K562 (cell line): ENCODE results near the gene PPAN. TPM values are rescaled to one million over a fixed set of nuclear protein-coding genes. Genes with fewer than 3 reads are reported as not detected.

Experiments
- EZH2 ChIP-seq: IDR thresholded peaks from 2 replicates; pipeline ENCODE4 v1.6.1; 2012; ENCODE audit warnings: low read depth, mild to moderate bottlenecking, inconsistent platforms, low read length, borderline replicate concordance
- GABPA ChIP-seq: fragments of 200-800 bp; sonication (Bioruptor generic); conservative IDR thresholded peaks from 2 replicates; pipeline ENCODE4 v1.6.1; 2016; ENCODE audit warnings: low read depth, missing genetic modification characterization, missing compliant biosample characterization
- HMG20B ChIP-seq: fragments of 250-450 bp; sonication (Bioruptor Pico); IDR thresholded peaks from 2 replicates; pipeline ENCODE4 v1.5.0; 2021; ENCODE audit warnings: mild to moderate bottlenecking
- JUNB ChIP-seq: fragments of 450-650 bp; formaldehyde crosslinking; conservative IDR thresholded peaks from 2 replicates; pipeline ENCODE4 v1.4.0; 2020; ENCODE audit warnings: mild to moderate bottlenecking
- NCOR1 ChIP-seq: fragments of 450-650 bp; IDR thresholded peaks from 2 replicates; pipeline ENCODE4 v1.6.1; 2016; ENCODE audit warnings: mild to moderate bottlenecking, moderate library complexity
- NFXL1 ChIP-seq: fragments of 450-650 bp; formaldehyde crosslinking; IDR thresholded peaks from 2 replicates; pipeline ENCODE4 v1.4.0; 2021; ENCODE audit warnings: mild to moderate bottlenecking
- SIRT6 ChIP-seq: IDR thresholded peaks from one replicate; pipeline ENCODE4 v1.6.1; 2012; ENCODE audit warnings: low read depth, mild to moderate bottlenecking, control low read depth, inconsistent platforms, low read length, moderate library complexity
- SLC30A9 ChIP-seq: fragments of 250-450 bp; sonication (Bioruptor Pico); IDR thresholded peaks from 2 replicates; pipeline ENCODE4 v1.8.0; 2022; ENCODE audit warnings: mild to moderate bottlenecking, moderate library complexity
- SMARCC2 ChIP-seq: fragments of 450-650 bp; IDR thresholded peaks from 2 replicates; pipeline ENCODE4 v1.6.1; 2017; ENCODE audit warnings: antibody characterized with exemption, moderate library complexity, mild to moderate bottlenecking, low read depth
- SP1 ChIP-seq: sonication (generic); formaldehyde crosslinking; IDR thresholded peaks from 2 replicates; pipeline ENCODE4 v1.8.1; 2022; ENCODE audit warnings: mild to moderate bottlenecking, missing genetic modification reagents
- ZC3H4 ChIP-seq: sonication (generic); formaldehyde crosslinking; IDR thresholded peaks from 2 replicates; pipeline ENCODE4 v1.9.0; 2021; ENCODE audit warnings: missing genetic modification reagents, borderline replicate concordance
- ZC3H8 ChIP-seq: fragments of 450-650 bp; IDR thresholded peaks from 2 replicates; pipeline ENCODE4 v1.6.1; 2017
- ZNF316 ChIP-seq: fragments of 450-650 bp; IDR thresholded peaks from 2 replicates; pipeline ENCODE4 v1.6.1; 2016
- polyA plus RNA-seq, 8 experiments: library from polyadenylated mRNA; depleted of rRNA in 4 of 8; stranded (reverse) in 5 of 8; unstranded in 3 of 8; fragments of >200 nt; fragmentation: Nextera tagmentation in 2 of 8; fragmentation: Illumina TruSeq in 1 of 8; extraction: Ambion mirVana in 2 of 8; extraction: Trizol in 1 of 8; gene quantifications; 2 replicates each; pipeline versions ENCODE4 v1.2.1 to v1.2.3, GENCODE V29; 2011 to 2014; ENCODE audit warnings: inconsistent platforms in 1 of 8, missing spikeins in 1 of 8
- total RNA-seq, 7 experiments: library from RNA; depleted of rRNA in 6 of 7; stranded (reverse); fragments of >200 nt in 6 of 7; fragmentation: Illumina TruSeq in 2 of 7; extraction: Trizol in 2 of 7; gene quantifications; 2 replicates each; pipeline versions ENCODE4 v1.2.1 to v1.2.3, GENCODE V29; 2011 to 2021; ENCODE audit warnings: low replicate concordance in 1 of 7
- TF ChIP-seq, protein P1 (sequence below): fragments of 250-450 bp; sonication (Bioruptor Pico); IDR thresholded peaks from 2 replicates; pipeline ENCODE4 v1.5.0; 2022; ENCODE audit warnings: mild to moderate bottlenecking
- TF ChIP-seq, protein P2 (sequence below), 2 experiments: fragments of 250-450 bp in 1 of 2; fragments of 450-650 bp in 1 of 2; sonication (Bioruptor Pico) in 1 of 2; IDR thresholded peaks; 2 replicates each; pipeline versions ENCODE4 v1.6.1 to v1.8.0; 2016 to 2021; ENCODE audit warnings: mild to moderate bottlenecking in 2 of 2, moderate library complexity in 2 of 2, missing compliant biosample characterization in 1 of 2, missing genetic modification characterization in 1 of 2
- TF ChIP-seq, protein P3 (sequence below), 3 experiments: fragments of 200-800 bp in 1 of 3; sonication (Bioruptor generic) in 1 of 3; sonication (generic) in 1 of 3; formaldehyde crosslinking in 1 of 3; IDR thresholded peaks; 2 replicates each; pipeline versions ENCODE4 v1.6.1 to v1.8.0; 2016 to 2022; ENCODE audit warnings: mild to moderate bottlenecking in 2 of 3, missing compliant biosample characterization in 2 of 3, missing genetic modification characterization in 2 of 3, missing genetic modification reagents in 1 of 3
- TF ChIP-seq, protein P4 (sequence below): fragments of 450-650 bp; IDR thresholded peaks from one replicate; pipeline ENCODE4 v1.6.1; 2018; ENCODE audit warnings: mild to moderate bottlenecking, moderate library complexity; ENCODE audit not compliant: partially characterized antibody
- TF ChIP-seq, protein P5 (sequence below): sonication (generic); formaldehyde crosslinking; IDR thresholded peaks from 2 replicates; pipeline ENCODE4 v1.8.0; 2023; ENCODE audit warnings: mild to moderate bottlenecking, missing genetic modification reagents

PPAN gene
- total and polyA plus RNA-seq, 9 of the 15 experiments (the other 6 are each of a cell fraction or from before 2014, with no cell fraction given) = 2.2 to 129 (median 59.1) TPM

DNA sequence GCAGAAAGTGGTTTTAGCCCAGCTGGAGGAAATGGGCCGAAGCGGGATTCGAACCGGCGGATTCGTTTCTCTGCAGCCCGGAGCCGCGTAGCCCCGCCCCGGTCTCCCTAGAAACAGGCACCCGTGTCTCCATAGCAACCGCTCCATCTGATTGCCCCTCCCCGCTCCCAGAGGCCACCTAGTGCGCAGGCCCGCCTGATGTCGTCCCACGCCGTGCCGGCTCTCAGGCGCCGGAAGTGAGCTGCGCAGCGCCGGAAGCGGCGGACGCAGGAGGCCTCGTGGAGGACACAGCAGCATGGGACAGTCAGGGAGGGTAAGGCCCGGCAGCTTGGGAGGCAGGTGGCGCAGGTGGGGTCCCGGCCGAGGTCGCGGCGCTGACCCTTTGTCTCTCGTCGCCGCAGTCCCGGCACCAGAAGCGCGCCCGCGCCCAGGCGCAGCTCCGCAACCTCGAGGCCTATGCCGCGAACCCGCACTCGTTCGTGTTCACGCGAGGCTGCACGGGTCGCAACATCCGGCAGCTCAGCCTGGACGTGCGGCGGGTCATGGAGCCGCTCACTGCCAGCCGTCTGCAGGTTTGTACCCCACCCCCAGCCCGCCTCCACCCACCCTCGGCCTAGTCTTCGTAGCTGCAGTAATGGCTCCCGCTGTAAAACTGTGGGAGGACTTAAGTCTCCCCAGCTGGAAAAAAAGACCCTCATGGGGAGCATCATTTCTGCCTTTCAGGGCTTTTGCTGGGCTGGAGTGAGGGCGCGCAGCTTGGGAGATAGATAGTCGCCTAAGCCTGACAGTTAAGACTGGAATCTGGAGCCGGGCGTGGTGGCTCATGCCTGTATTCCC lies at the start of gene PPAN (continued):
- no peak for TF ChIP-seq NFXL1
- no peak for TF ChIP-seq HMG20B (CRISPR knock-in tag)
- TF ChIP-seq SMARCC2 = no peak
- peak; percentile 66 for TF ChIP-seq SP1 (CRISPR knock-in tag)
- TF ChIP-seq, protein P1, sequence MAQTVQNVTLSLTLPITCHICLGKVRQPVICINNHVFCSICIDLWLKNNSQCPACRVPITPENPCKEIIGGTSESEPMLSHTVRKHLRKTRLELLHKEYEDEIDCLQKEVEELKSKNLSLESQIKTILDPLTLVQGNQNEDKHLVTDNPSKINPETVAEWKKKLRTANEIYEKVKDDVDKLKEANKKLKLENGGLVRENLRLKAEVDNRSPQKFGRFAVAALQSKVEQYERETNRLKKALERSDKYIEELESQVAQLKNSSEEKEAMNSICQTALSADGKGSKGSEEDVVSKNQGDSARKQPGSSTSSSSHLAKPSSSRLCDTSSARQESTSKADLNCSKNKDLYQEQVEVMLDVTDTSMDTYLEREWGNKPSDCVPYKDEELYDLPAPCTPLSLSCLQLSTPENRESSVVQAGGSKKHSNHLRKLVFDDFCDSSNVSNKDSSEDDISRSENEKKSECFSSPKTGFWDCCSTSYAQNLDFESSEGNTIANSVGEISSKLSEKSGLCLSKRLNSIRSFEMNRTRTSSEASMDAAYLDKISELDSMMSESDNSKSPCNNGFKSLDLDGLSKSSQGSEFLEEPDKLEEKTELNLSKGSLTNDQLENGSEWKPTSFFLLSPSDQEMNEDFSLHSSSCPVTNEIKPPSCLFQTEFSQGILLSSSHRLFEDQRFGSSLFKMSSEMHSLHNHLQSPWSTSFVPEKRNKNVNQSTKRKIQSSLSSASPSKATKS (CRISPR knock-in tag) = no peak
- TF ChIP-seq JUNB (CRISPR knock-in tag) = no peak
- no peak for TF ChIP-seq EZH2
- TF ChIP-seq, protein P2, sequence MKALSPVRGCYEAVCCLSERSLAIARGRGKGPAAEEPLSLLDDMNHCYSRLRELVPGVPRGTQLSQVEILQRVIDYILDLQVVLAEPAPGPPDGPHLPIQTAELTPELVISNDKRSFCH (CRISPR knock-in tag; IDR thresholded peaks at IDR 0.05) = no peak
- TF ChIP-seq, protein P2 (tag; IDR thresholded peaks at IDR 0.05) = peak; percentile 62; the same call in 1 of the 2 replicates
- TF ChIP-seq NCOR1 = no peak
- TF ChIP-seq ZNF316 = no peak
- no peak for TF ChIP-seq SLC30A9 (CRISPR knock-in tag)
- TF ChIP-seq ZC3H8 = no peak
- TF ChIP-seq SIRT6 = no peak
- TF ChIP-seq, protein P3, sequence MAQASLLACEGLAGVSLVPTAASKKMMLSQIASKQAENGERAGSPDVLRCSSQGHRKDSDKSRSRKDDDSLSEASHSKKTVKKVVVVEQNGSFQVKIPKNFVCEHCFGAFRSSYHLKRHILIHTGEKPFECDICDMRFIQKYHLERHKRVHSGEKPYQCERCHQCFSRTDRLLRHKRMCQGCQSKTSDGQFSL (CRISPR knock-in tag; IDR thresholded peaks at IDR 0.05) = no peak
- TF ChIP-seq, protein P3 (tag; IDR thresholded peaks at IDR 0.05) = no peak
- TF ChIP-seq, protein P4, sequence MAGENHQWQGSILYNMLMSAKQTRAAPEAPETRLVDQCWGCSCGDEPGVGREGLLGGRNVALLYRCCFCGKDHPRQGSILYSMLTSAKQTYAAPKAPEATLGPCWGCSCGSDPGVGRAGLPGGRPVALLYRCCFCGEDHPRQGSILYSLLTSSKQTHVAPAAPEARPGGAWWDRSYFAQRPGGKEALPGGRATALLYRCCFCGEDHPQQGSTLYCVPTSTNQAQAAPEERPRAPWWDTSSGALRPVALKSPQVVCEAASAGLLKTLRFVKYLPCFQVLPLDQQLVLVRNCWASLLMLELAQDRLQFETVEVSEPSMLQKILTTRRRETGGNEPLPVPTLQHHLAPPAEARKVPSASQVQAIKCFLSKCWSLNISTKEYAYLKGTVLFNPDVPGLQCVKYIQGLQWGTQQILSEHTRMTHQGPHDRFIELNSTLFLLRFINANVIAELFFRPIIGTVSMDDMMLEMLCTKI = no peak
- TF ChIP-seq, protein P5, sequence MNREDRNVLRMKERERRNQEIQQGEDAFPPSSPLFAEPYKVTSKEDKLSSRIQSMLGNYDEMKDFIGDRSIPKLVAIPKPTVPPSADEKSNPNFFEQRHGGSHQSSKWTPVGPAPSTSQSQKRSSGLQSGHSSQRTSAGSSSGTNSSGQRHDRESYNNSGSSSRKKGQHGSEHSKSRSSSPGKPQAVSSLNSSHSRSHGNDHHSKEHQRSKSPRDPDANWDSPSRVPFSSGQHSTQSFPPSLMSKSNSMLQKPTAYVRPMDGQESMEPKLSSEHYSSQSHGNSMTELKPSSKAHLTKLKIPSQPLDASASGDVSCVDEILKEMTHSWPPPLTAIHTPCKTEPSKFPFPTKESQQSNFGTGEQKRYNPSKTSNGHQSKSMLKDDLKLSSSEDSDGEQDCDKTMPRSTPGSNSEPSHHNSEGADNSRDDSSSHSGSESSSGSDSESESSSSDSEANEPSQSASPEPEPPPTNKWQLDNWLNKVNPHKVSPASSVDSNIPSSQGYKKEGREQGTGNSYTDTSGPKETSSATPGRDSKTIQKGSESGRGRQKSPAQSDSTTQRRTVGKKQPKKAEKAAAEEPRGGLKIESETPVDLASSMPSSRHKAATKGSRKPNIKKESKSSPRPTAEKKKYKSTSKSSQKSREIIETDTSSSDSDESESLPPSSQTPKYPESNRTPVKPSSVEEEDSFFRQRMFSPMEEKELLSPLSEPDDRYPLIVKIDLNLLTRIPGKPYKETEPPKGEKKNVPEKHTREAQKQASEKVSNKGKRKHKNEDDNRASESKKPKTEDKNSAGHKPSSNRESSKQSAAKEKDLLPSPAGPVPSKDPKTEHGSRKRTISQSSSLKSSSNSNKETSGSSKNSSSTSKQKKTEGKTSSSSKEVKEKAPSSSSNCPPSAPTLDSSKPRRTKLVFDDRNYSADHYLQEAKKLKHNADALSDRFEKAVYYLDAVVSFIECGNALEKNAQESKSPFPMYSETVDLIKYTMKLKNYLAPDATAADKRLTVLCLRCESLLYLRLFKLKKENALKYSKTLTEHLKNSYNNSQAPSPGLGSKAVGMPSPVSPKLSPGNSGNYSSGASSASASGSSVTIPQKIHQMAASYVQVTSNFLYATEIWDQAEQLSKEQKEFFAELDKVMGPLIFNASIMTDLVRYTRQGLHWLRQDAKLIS = 0 out of 2 replicates have a peak, but pooled peaks have one; percentile 39
- TF ChIP-seq ZC3H4 (CRISPR knock-in tag) = no peak
- peak; percentile 99 for TF ChIP-seq GABPA (tag)
